Stimulated activated naive B cell treated with anti-CD40 and anti-IgM and Interleukin-4, amounts not matched to agents 10 μg/mL and 1 μg/mL and 100 μg/mL, for 72 hours (primary cell): ENCODE results near the gene MYO9B.

Experiments used
- ATAC-seq, 2 donors: fragments of 150-1000 bp; cut with Tn5 transposase; replicated peaks; 2 replicates each; pipeline ENCODE4 v1.10.0; 2021; ENCODE audit warnings: moderate library complexity in 1 of 2
- DNase-seq: peaks from one replicate; pipeline ENCODE4 v3.0.0; 2021
- H3K27ac Mint-ChIP-seq: one replicate; pipeline ENCODE4 v1.8.0; 2022; ENCODE audit warnings: mild to moderate bottlenecking, mixed read lengths
- H3K27me3 Mint-ChIP-seq, 2 donors: one replicate each; pipeline ENCODE4 v1.8.0; 2022; ENCODE audit warnings: mixed read lengths in 2 of 2
- H3K36me3 Mint-ChIP-seq, 2 donors: one replicate each; pipeline ENCODE4 v1.8.0; 2022; ENCODE audit warnings: mixed read lengths in 2 of 2, mild to moderate bottlenecking in 1 of 2
- H3K4me1 Mint-ChIP-seq, 2 donors: one replicate each; pipeline ENCODE4 v1.8.0; 2022; ENCODE audit warnings: mixed read lengths in 2 of 2, mild to moderate bottlenecking in 1 of 2
- H3K4me3 Mint-ChIP-seq, 2 donors: one replicate each; pipeline ENCODE4 v1.8.0; 2022; ENCODE audit warnings: mild to moderate bottlenecking in 2 of 2, mixed read lengths in 2 of 2, moderate library complexity in 1 of 2
- H3K9me3 Mint-ChIP-seq, 2 donors: one replicate each; pipeline ENCODE4 v1.8.0; 2022; ENCODE audit warnings: mixed read lengths in 2 of 2, mild to moderate bottlenecking in 1 of 2

MYO9B gene, protein sequence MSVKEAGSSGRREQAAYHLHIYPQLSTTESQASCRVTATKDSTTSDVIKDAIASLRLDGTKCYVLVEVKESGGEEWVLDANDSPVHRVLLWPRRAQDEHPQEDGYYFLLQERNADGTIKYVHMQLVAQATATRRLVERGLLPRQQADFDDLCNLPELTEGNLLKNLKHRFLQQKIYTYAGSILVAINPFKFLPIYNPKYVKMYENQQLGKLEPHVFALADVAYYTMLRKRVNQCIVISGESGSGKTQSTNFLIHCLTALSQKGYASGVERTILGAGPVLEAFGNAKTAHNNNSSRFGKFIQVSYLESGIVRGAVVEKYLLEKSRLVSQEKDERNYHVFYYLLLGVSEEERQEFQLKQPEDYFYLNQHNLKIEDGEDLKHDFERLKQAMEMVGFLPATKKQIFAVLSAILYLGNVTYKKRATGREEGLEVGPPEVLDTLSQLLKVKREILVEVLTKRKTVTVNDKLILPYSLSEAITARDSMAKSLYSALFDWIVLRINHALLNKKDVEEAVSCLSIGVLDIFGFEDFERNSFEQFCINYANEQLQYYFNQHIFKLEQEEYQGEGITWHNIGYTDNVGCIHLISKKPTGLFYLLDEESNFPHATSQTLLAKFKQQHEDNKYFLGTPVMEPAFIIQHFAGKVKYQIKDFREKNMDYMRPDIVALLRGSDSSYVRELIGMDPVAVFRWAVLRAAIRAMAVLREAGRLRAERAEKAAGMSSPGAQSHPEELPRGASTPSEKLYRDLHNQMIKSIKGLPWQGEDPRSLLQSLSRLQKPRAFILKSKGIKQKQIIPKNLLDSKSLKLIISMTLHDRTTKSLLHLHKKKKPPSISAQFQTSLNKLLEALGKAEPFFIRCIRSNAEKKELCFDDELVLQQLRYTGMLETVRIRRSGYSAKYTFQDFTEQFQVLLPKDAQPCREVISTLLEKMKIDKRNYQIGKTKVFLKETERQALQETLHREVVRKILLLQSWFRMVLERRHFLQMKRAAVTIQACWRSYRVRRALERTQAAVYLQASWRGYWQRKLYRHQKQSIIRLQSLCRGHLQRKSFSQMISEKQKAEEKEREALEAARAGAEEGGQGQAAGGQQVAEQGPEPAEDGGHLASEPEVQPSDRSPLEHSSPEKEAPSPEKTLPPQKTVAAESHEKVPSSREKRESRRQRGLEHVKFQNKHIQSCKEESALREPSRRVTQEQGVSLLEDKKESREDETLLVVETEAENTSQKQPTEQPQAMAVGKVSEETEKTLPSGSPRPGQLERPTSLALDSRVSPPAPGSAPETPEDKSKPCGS (N-terminal part only)

DNA sequence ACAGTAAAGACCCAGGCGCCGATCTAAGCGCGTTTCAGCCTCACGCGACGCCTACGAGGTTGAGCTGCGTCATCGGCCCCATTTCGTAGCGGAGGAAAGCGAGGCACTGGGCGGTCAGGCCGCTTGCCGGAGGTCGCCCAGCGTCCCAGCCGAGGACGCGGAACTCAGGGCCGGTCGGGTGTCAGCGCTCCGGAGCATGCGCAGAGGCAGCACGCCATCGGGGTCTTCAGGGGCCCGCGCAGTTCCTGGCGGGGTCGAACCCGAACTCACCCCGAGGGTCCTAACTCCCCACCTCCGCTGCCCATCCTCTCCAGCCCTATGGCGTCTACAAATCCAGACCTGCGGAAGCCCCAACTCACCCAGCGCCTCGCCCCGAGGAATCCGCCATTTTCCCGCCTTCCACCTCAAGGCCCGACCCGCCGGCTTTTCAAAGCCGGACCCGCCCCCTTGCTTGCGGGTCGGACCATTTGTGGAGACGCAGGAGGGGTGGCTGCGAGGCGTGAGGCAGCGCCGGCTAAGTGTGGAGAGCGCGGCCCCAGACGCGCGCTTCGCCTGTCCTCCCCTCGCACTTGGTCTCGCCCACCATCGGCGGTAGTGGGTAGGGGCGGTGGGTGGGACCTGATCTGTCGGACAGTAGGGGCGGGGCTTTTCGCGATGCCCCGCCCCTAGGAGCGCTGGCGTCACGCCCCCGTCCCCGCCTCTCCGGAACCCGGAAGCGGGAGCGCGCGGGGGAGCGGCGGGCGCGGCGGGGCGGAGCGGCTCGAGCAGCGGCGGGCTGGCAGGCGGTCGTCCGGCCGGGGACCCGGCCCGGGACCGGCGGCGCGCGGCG lies at the start of gene MYO9B, which contains the start of gene HAUS8:
Gene MYO9B, plus strand, starts transcription at position 743 of the 829 bp plus-strand sequence. CDS start 25,941 bp downstream, outside the sequence.
Gene HAUS8, minus strand, starts transcription at position 418 of the 829 bp plus-strand sequence. Its CDS starts 30 bp downstream, at position 388.
- no peaks in the 10 kb centered on the region for H3K27me3 Mint-ChIP-seq
- peaks cover 14 to 48% of the 10 kb centered on the region in 2 donors for H3K36me3 Mint-ChIP-seq
- H3K9me3 Mint-ChIP-seq, result no peaks in the 10 kb centered on the region
- H3K4me3 Mint-ChIP-seq, result peak within 1 kb of the TSS; percentile 94 to 96
- H3K27ac Mint-ChIP-seq, result peak within 1 kb of the TSS; percentile 99
- DNase-seq, result peak; percentile 100
- ATAC-seq, result peak; percentile 81 to 89
- peaks cover 49 to 71% of the 10 kb centered on the region in 2 donors for H3K4me1 Mint-ChIP-seq

DNA sequence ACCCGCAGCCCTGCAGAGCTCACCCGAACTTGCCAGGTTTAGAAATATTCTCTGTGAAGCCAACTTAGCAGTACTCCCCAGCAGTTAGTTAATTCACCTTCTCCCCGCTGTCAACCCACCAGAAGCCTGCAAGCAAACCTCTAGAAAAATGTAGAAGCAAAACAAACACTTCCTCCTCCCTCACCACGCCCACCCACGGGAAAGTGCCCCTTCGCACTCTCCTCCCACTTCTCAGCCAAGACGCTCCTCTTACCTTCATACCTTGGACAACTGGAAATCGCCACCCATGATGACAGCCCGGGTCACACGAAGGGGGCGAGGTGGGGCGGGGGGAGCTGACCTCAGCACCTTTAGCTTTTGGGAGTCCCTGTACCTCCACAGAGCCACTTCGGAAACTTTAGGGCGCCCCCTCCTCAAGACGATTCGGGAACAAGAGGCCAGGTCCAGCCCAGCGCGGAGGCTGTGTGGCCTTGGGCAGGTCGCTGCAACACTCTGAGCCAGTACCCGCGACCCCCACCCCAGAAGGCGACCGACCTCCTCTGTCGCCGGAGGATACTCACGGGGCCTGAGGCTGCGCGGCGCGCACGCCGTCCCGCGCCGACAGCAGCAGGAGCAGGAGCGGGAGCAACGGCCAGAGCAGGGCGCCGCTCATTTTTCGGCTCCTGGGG lies 49.5 kb upstream of the MYO9B start:
- Mint-ChIP-seq H3K4me1 (peaks cover 16 to 29% of the 10 kb centered on the region in 2 donors), H3K27ac (no peak overlapping the region), H3K27me3 (peaks cover 46 to 61% of the 10 kb centered on the region in 2 donors), H3K9me3 (peaks cover 9 to 23% of the 10 kb centered on the region in 2 donors), H3K4me3 (peak overlapping the region; percentile 75 to 78), H3K36me3 (peaks cover 10 to 16% of the 10 kb centered on the region in 2 donors)
- ATAC-seq, result peak; percentile 56 to 62
- no peak for DNase-seq

DNA sequence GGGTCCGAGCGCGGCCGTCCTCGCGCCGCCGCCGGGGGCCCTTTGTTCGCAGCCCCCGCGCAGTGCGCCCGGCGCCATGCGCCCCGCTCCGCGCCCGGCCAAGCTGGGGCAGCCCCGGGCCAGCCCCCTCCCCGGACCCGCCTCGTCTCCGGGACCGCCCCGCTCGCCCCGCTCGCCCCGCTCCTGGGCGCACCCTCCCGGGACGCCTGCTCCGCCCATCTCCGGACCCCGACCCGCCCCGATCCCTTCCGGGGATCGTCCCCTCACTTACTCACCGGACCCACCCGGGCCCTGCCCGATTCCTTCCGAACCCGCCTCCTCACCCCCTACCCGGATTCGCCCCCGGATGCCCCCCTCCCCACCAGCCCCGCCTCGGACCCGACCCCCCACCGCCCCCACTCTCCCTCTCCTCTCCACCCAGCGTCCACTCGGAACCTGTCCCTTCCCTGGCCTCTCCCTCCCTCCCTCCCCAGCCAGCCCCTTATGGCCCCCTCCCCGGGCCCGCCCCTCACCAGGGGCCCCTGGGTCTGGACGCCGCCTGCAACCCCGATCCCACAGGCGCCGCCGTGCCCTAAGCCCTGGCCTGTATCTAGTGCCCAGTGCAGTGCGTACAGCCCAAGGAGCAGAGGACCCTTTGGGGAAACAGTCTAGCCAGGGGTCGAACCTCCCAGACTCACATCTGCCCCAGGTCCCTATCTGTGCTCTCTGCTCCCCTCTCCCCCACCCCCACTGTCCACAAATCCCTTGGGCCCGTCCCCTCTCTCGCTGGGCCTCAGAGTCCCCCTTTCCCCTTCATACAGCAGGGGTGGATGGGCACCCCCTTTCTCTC lies 48.7 kb upstream of the MYO9B start, which contains the start of gene CPAMD8:
Gene CPAMD8, minus strand, starts transcription at position 105 of the 829 bp plus-strand sequence. CDS start 168 bp downstream, outside the sequence.
- ATAC-seq (peak; percentile 13 to 52), DNase-seq (no peak)
- Mint-ChIP-seq H3K27me3 (peaks cover 46 to 61% of the 10 kb centered on the region in 2 donors), H3K9me3 (peaks cover 9 to 22% of the 10 kb centered on the region in 2 donors), H3K4me3 (peak within 1 kb of the TSS; percentile 75 to 78), H3K36me3 (peaks cover 10 to 16% of the 10 kb centered on the region in 2 donors), H3K4me1 (peaks cover 11 to 22% of the 10 kb centered on the region in 2 donors), H3K27ac (no peak within 1 kb of the TSS)

DNA sequence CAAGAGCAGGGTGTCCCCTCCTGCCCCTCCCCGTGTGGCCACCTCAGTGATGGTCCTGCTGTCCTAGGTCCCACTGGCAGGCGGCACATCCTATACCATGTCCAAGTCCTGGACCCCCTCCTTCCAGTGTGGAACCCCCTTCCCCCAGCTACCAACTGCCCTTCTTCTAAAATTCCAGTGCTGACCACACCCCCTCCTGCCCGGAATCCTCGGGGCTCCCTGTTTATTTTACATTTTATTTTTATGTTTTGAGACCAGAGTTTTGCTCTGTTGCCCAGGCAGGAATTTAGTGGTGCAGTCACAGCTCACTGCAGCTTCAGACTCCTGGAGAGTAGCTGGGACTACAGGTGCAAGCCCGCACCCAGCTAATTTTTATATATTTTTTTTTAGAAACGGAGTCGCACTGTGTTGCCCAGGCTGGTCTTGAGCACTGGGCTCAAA lies 48.0 kb upstream of the MYO9B start:
- Mint-ChIP-seq H3K36me3 (peaks cover 9 to 15% of the 10 kb centered on the region in 2 donors), H3K27me3 (peaks cover 50 to 64% of the 10 kb centered on the region in 2 donors), H3K4me1 (peaks cover 8 to 19% of the 10 kb centered on the region in 2 donors), H3K27ac (no peak overlapping the region), H3K4me3 (peak overlapping the region; percentile 73 to 74), H3K9me3 (peaks cover 8 to 18% of the 10 kb centered on the region in 2 donors)
- DNase-seq (no peak), ATAC-seq (no peak)

DNA sequence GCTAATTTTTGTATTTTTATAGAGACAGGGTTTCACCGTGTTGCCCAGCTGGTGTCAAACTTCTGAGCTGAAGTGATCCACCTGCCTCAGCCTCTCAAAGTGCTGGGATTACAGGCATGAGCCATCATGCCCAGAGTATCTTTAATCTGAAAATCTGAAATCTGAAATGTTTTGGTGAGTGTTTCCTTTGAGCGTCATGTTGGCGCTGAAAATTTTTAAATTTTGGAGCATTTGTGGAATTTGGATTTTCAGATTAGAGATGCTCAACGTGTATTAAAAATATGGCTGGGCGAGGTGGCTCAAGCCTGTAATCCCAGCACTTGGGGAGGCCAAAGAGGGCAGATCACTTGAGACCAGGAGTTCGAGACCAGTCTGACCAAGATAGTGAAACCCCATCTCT lies 43.8 kb upstream of the MYO9B start:
- DNase-seq (no peak), ATAC-seq (no peak)
- no peak overlapping the region for H3K4me3 Mint-ChIP-seq
- H3K36me3 Mint-ChIP-seq, result peaks cover 0 to 1% of the 10 kb centered on the region in 2 donors
- peaks cover 38 to 57% of the 10 kb centered on the region in 2 donors for H3K27me3 Mint-ChIP-seq
- peaks cover 7 to 10% of the 10 kb centered on the region in 2 donors for H3K4me1 Mint-ChIP-seq
- H3K9me3 Mint-ChIP-seq, result no peaks in the 10 kb centered on the region
- H3K27ac Mint-ChIP-seq, result no peak overlapping the region

DNA sequence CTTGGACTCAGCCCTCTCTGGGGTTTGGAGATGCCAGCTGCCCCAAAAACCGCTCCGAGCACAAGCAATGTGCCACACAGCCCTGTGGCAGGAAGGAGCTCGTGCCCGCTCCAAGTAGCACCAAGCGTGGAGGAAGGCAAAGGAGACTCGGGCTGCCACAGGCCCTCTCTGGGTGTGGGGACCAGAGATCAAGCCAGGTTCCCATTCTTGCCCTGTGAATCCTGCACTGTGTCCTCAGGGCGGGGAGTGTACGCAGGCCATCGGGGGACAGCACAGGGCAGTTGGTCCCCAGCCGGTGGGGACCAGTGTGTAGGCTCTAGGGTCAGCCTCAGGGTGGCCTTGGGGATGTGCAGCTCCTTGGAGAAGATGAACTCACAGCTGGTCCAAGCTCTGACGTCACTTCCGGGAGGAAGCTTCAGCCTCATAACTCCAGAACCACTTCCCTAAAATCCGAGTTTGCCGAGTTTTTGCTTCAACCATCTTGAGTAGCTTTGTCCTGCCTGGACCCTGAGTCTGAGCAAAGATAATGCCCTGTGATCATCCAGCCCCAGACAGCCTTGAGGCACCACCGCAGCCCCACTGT lies 39.6 kb upstream of the MYO9B start:
- no peak for ATAC-seq
- no peak for DNase-seq
- Mint-ChIP-seq H3K4me3 (no peak overlapping the region), H3K4me1 (peaks cover 0 to 7% of the 10 kb centered on the region in 2 donors), H3K36me3 (no peaks in the 10 kb centered on the region), H3K27ac (no peak overlapping the region), H3K9me3 (no peaks in the 10 kb centered on the region), H3K27me3 (peaks cover 31 to 51% of the 10 kb centered on the region in 2 donors)

DNA sequence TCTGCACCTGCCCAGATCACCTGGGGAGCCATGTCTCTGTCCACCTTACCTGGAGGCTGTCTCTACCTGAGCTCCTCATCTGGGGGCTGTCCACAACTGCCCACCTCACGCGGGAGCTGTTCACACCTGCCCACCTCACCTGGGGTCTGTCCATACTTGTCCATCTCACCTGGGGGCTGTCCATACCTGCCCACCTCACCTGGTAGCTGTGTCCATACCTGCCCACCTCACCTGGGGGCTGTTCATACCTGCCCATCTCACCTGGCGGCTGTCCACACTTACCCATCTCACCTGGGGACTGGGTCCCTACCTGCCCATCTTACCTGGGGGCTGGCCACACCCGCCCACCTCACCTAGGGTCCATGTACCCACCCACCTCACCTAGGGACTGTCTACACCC lies 38.9 kb upstream of the MYO9B start:
- H3K36me3 Mint-ChIP-seq, result no peaks in the 10 kb centered on the region
- no peak overlapping the region for H3K4me3 Mint-ChIP-seq
- no peak for DNase-seq
- no peaks in the 10 kb centered on the region for H3K9me3 Mint-ChIP-seq
- H3K27ac Mint-ChIP-seq, result no peak overlapping the region
- H3K27me3 Mint-ChIP-seq, result peaks cover 35 to 56% of the 10 kb centered on the region in 2 donors
- no peak for ATAC-seq
- peaks cover 0 to 7% of the 10 kb centered on the region in 2 donors for H3K4me1 Mint-ChIP-seq

DNA sequence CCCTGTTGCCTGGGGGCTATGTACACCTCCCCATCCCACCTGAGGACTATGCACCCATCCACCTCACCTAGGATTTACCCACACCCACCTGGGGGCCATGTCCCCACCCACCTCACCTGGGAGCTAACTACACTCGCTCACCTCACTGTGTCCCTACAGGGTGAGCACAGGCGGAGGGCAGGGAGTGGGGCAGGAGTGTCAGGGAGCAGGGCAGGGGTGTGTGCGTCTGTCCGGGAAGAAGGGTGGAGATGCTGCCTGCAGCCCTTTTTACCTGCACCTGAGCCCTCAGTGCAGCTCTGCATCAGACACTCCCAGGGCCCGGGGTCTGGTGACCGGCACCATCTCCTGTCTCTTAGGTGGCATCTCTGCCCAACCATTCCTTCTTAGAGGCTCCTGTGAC lies 38.4 kb upstream of the MYO9B start:
- H3K4me1 Mint-ChIP-seq, result peaks cover 0 to 7% of the 10 kb centered on the region in 2 donors
- DNase-seq, result no peak
- no peak for ATAC-seq
- no peak overlapping the region for H3K27ac Mint-ChIP-seq
- peaks cover 39 to 60% of the 10 kb centered on the region in 2 donors for H3K27me3 Mint-ChIP-seq
- no peaks in the 10 kb centered on the region for H3K36me3 Mint-ChIP-seq
- no peak overlapping the region for H3K4me3 Mint-ChIP-seq
- no peaks in the 10 kb centered on the region for H3K9me3 Mint-ChIP-seq

DNA sequence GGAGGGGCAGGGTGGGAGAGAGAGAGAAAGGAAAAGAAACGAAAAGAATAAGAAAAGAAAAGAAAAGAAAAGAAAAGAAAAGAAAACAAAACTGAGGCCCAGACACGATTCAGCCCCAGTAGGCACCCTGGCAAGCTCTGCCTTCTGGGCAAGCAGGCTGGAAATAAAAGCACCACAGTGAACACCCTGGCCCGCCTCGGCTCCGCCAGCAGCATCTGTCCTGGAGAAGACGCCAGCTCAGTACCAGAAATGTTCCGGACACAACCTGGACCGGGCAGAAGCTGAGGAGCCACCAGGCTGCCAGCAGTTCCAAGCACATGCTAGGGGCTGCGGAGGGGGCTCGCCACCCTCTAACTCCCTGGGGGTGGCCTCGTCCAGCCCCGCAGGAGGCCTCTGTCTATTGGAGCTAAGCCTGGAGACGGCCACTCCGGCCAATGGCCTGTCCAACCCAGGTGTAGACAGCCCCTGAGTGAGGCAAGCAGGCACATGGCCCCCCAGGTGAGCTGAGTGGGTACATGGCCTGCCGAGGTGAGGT lies 37.5 kb upstream of the MYO9B start:
- H3K9me3 Mint-ChIP-seq, result no peaks in the 10 kb centered on the region
- H3K4me3 Mint-ChIP-seq, result no peak overlapping the region
- DNase-seq (no peak), ATAC-seq (no peak)
- H3K27me3 Mint-ChIP-seq, result peaks cover 32 to 52% of the 10 kb centered on the region in 2 donors
- H3K27ac Mint-ChIP-seq, result no peak overlapping the region
- no peaks in the 10 kb centered on the region for H3K36me3 Mint-ChIP-seq
- H3K4me1 Mint-ChIP-seq, result peaks cover 0 to 7% of the 10 kb centered on the region in 2 donors

DNA sequence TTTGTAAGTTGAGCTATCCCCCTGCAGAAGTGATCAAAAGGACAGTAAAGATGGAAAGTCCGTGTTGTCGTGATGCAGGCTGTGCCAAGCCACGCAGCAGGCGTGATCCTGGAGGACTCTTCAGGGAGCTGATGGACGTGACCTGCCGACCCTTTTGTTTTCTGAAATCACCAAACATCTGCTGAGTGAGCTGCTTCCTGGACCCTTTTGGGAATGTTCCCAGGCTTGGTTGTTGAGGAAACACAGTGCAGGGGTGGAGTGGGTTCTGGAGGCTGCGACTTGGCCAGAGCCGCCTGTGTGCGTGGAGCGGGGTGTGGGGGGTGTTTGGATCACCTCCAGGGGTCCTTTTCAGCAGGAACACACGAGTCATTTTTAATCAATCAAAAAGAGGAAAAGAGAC lies 33.6 kb upstream of the MYO9B start:
- H3K27ac Mint-ChIP-seq, result no peak overlapping the region
- H3K4me3 Mint-ChIP-seq, result no peak overlapping the region
- H3K4me1 Mint-ChIP-seq, result peaks cover 0 to 1% of the 10 kb centered on the region in 2 donors
- no peaks in the 10 kb centered on the region for H3K36me3 Mint-ChIP-seq
- no peaks in the 10 kb centered on the region for H3K9me3 Mint-ChIP-seq
- H3K27me3 Mint-ChIP-seq, result peaks cover 21 to 33% of the 10 kb centered on the region in 2 donors
- no peak for DNase-seq
- ATAC-seq, result no peak

DNA sequence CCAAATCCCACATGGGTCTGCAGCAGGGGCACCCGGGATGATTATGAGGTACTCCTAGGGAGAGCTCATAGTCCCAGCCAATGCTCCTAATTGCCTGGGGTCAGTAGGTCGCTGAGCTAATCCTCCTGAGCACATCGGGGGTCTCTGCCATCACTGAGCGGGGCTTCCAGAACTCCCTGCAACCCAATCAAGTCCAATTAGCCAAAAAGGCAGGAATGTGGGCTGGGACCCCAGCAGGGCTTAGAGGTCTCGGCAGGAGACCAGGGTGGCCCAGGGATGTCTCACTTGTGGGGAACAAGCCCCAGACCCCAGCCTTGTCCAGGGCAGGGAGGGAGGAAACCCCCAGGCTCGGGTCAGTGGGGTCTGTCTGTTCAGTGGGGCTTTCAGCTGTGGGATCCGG lies 31.8 kb upstream of the MYO9B start:
- Mint-ChIP-seq H3K9me3 (no peaks in the 10 kb centered on the region), H3K4me3 (no peak overlapping the region), H3K4me1 (no peaks in the 10 kb centered on the region), H3K27me3 (peaks cover 13 to 23% of the 10 kb centered on the region in 2 donors), H3K27ac (no peak overlapping the region), H3K36me3 (peaks cover 0 to 9% of the 10 kb centered on the region in 2 donors)
- DNase-seq, result no peak
- no peak for ATAC-seq
